Colonic mucosa (tissue), 4 donors: ENCODE measurements around the gene MAGIX. TPM values are rescaled to one million over a fixed set of nuclear protein-coding genes. Genes with fewer than 3 reads are reported as not detected.

Experiments used
- DNase-seq: peaks from one replicate; pipeline ENCODE4 v3.0.0-alpha.2; 2020
- H3K27ac ChIP-seq: fragments of 200-600 bp; one replicate; pipeline ENCODE4 v1.8.0; 2021
- H3K27me3 ChIP-seq: fragments of 200-600 bp; one replicate; pipeline ENCODE4 v1.8.0; 2021
- H3K36me3 ChIP-seq: fragments of 200-600 bp; one replicate; pipeline ENCODE4 v1.8.0; 2021
- H3K4me1 ChIP-seq: fragments of 200-600 bp; one replicate; pipeline ENCODE4 v1.8.0; 2021; ENCODE audit warnings: mild to moderate bottlenecking
- H3K4me3 ChIP-seq: fragments of 200-600 bp; one replicate; pipeline ENCODE4 v1.8.0; 2021
- H3K9ac ChIP-seq, 2 donors: one replicate each; pipeline ENCODE4 v1.7.0; 2013; ENCODE audit warnings: control low read depth in 2 of 2, low read depth in 2 of 2, low read length in 2 of 2
- H3K9me3 ChIP-seq: fragments of 200-600 bp; one replicate; pipeline ENCODE4 v1.8.0; 2021
- CTCF ChIP-seq: fragments of 200-600 bp; IDR thresholded peaks from one replicate; pipeline ENCODE4 v1.8.0; 2022; ENCODE audit warnings: antibody characterized with exemption, mild to moderate bottlenecking
- intact Hi-C: fragments of 100-400 bp; cut with DNase I; formaldehyde crosslinking; loops from one replicate; pipeline ENCODE4 v1.14.1; 2022
- total RNA-seq, 2 donors: library from RNA; stranded (reverse); fragmentation: NEBNext Ultra II Directional in 1 of 2; extraction: Animal tissue kit (Norgen Biotek cat#: 25700) in 1 of 2; gene quantifications; one replicate each; pipeline ENCODE4 v1.2.1, GENCODE V29; 2021
- donor health status: healthy.
- donor health status: DM: no; HTN: no; CAD: no.
- donor health status: DM: no; HTN: no; CAD: no.

Gene MAGIX
- total RNA-seq, 2 donors from 2014 or later = 4.3 to 14.7 TPM

- Histone ChIP-seq H3K4me3 (no peak overlapping the region), H3K36me3 (no peaks in the 10 kb centered on the region), H3K27me3 (no peaks in the 10 kb centered on the region), H3K9ac (no peak overlapping the region), H3K27ac (no peak overlapping the region), H3K9me3 (no peaks in the 10 kb centered on the region), H3K4me1 (no peaks in the 10 kb centered on the region)
- intact Hi-C loops = no loop called here
- DNase-seq = no peak
- TF ChIP-seq CTCF = no peak
These were observed 50.3 kb downstream of the MAGIX start for GRCh38 chrX:49212861-49213260.

- Histone ChIP-seq H3K27me3 (no peaks in the 10 kb centered on the region), H3K9me3 (no peaks in the 10 kb centered on the region), H3K27ac (no peak overlapping the region), H3K4me1 (no peaks in the 10 kb centered on the region), H3K9ac (no peak overlapping the region), H3K4me3 (no peak overlapping the region), H3K36me3 (no peaks in the 10 kb centered on the region)
- no peak for DNase-seq
- TF ChIP-seq CTCF = no peak
- intact Hi-C loops = no loop called here
These were observed 51.9 kb downstream of the MAGIX start for GRCh38 chrX:49214416-49214815.

- Histone ChIP-seq H3K9ac (no peak overlapping the region), H3K4me3 (no peak overlapping the region), H3K27me3 (no peaks in the 10 kb centered on the region), H3K27ac (no peak overlapping the region), H3K4me1 (no peaks in the 10 kb centered on the region), H3K9me3 (no peaks in the 10 kb centered on the region), H3K36me3 (no peaks in the 10 kb centered on the region)
- no peak for TF ChIP-seq CTCF
- intact Hi-C loops = no loop called here
- no peak for DNase-seq
These were observed 52.5 kb downstream of the MAGIX start for GRCh38 chrX:49214996-49215526.

Other genes with a start within 250 kb of the MAGIX start
- 10 to 100 TPM; 14.3 to 18.8 TPM for gene PIM2, start 243.7 kb upstream of the MAGIX start, total RNA-seq
- gene OTUD5, start 205.2 kb upstream of the MAGIX start, total RNA-seq = 10 to 100 TPM; 40.2 to 40.9 TPM
- gene KCND1, start 190.9 kb upstream of the MAGIX start, total RNA-seq = 1 to 10 TPM in 1 of 2 donors, under 1 TPM in 1; 0.90 to 1.0 TPM
- gene GRIPAP1, start 160.5 kb upstream of the MAGIX start, total RNA-seq = 10 to 100 TPM; 32.0 to 36.9 TPM
- gene TFE3, start 119.4 kb upstream of the MAGIX start, total RNA-seq = 10 to 100 TPM; 22.4 to 28.5 TPM
- 10 to 100 TPM; 11.3 to 11.8 TPM for gene CCDC120, start 103.8 kb upstream of the MAGIX start, total RNA-seq
- 1 to 10 TPM; 7.0 to 9.9 TPM for gene PRAF2, start 88.8 kb upstream of the MAGIX start, total RNA-seq
- gene WDR45, start 82.9 kb upstream of the MAGIX start, total RNA-seq = 10 to 100 TPM; 40.6 to 46.9 TPM
- gene GPKOW, start 39.0 kb upstream of the MAGIX start, total RNA-seq = 10 to 100 TPM; 25.0 to 27.6 TPM
- gene PLP2, start 9.1 kb downstream of the MAGIX start, total RNA-seq = 100 to 1,000 TPM; 157 to 227 TPM
- 10 to 100 TPM; 16.7 to 25.5 TPM for gene PRICKLE3, start 23.6 kb downstream of the MAGIX start, total RNA-seq
- 1 to 10 TPM; 6.4 to 7.4 TPM for gene SYP, start 37.4 kb downstream of the MAGIX start, total RNA-seq
- 1 to 10 TPM; 1.0 TPM for gene CACNA1F, start 70.6 kb downstream of the MAGIX start, total RNA-seq
- 10 to 100 TPM; 17.6 to 22.6 TPM for gene CCDC22, start 72.7 kb downstream of the MAGIX start, total RNA-seq
- under 1 TPM; 0.21 to 0.30 TPM for gene FOXP3, start 102.0 kb downstream of the MAGIX start, total RNA-seq
- gene PPP1R3F, start 107.0 kb downstream of the MAGIX start, total RNA-seq = 1 to 10 TPM; 1.9 to 2.8 TPM
- not detected for gene GAGE10, start 140.9 kb downstream of the MAGIX start, total RNA-seq
- gene GAGE12J, start 159.3 kb downstream of the MAGIX start, total RNA-seq = not detected
- not detected for gene GAGE13, start 168.8 kb downstream of the MAGIX start, total RNA-seq